Brain microvascular endothelial cell (primary cell): ENCODE results near the gene PDIA2.

Experiments
- DNase-seq: peaks from one replicate; pipeline ENCODE4 v3.0.0-alpha.2; 2020
- H3K27ac ChIP-seq: fragments of 250-450 bp; sonication (Bioruptor Pico); 2 replicates; pipeline ENCODE4 v1.5.1; 2020; ENCODE audit warnings: mild to moderate bottlenecking, moderate library complexity
- H3K27me3 ChIP-seq: fragments of 250-450 bp; sonication (Bioruptor Pico); replicated peaks from 2 replicates; pipeline ENCODE4 v1.5.1; 2020; ENCODE audit warnings: mild to moderate bottlenecking
- H3K36me3 ChIP-seq: fragments of 250-450 bp; sonication (Bioruptor Pico); replicated peaks from 2 replicates; pipeline ENCODE4 v1.5.1; 2020; ENCODE audit warnings: mild to moderate bottlenecking
- H3K4me3 ChIP-seq: 2 replicates; pipeline ENCODE4 v1.5.1; 2011; ENCODE audit warnings: low read depth, mild to moderate bottlenecking, control low read depth, low read length, moderate library complexity
- in situ Hi-C: cut with HindIII; loops from 2 replicates; pipeline ENCODE4 v1.10.0; 2017; ENCODE audit warnings: low sequenced_read_pairs, low pct_ligation_motif_present
- TF ChIP-seq, protein P1 (sequence below): IDR thresholded peaks from 2 replicates; pipeline ENCODE4 v1.5.1; 2011; ENCODE audit warnings: low read depth, mild to moderate bottlenecking, moderate library complexity, low read length, control low read depth, inconsistent platforms; ENCODE audit errors: missing control alignments

PDIA2 gene, protein sequence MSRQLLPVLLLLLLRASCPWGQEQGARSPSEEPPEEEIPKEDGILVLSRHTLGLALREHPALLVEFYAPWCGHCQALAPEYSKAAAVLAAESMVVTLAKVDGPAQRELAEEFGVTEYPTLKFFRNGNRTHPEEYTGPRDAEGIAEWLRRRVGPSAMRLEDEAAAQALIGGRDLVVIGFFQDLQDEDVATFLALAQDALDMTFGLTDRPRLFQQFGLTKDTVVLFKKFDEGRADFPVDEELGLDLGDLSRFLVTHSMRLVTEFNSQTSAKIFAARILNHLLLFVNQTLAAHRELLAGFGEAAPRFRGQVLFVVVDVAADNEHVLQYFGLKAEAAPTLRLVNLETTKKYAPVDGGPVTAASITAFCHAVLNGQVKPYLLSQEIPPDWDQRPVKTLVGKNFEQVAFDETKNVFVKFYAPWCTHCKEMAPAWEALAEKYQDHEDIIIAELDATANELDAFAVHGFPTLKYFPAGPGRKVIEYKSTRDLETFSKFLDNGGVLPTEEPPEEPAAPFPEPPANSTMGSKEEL

GRCh38 chr16:283033-283805 lies at the start of gene PDIA2:
TSS of gene PDIA2 (plus strand) at chr16:283164. CDS start at chr16:283170, 6 bp downstream.
- Histone ChIP-seq H3K27ac (no peak within 1 kb of the TSS), H3K27me3 (peaks cover 13% of the 10 kb centered on the region), H3K36me3 (peaks cover 10% of the 10 kb centered on the region), H3K4me3 (no peak within 1 kb of the TSS)
- in situ Hi-C loops = no loop called here
- TF ChIP-seq, protein P1, sequence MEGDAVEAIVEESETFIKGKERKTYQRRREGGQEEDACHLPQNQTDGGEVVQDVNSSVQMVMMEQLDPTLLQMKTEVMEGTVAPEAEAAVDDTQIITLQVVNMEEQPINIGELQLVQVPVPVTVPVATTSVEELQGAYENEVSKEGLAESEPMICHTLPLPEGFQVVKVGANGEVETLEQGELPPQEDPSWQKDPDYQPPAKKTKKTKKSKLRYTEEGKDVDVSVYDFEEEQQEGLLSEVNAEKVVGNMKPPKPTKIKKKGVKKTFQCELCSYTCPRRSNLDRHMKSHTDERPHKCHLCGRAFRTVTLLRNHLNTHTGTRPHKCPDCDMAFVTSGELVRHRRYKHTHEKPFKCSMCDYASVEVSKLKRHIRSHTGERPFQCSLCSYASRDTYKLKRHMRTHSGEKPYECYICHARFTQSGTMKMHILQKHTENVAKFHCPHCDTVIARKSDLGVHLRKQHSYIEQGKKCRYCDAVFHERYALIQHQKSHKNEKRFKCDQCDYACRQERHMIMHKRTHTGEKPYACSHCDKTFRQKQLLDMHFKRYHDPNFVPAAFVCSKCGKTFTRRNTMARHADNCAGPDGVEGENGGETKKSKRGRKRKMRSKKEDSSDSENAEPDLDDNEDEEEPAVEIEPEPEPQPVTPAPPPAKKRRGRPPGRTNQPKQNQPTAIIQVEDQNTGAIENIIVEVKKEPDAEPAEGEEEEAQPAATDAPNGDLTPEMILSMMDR = no peak
- DNase-seq = no peak

- peak; percentile 81 for DNase-seq
- TF ChIP-seq, protein P1 = peak; percentile 55
- Histone ChIP-seq H3K4me3 (peak within 1 kb of the TSS; percentile 90), H3K27ac (peak within 1 kb of the TSS; percentile 98), H3K36me3 (no peaks in the 10 kb centered on the region), H3K27me3 (no peaks in the 10 kb centered on the region)
- in situ Hi-C loops = no loop called here
Measured at GRCh38 chr16:234468-235305, 48.3 kb upstream of the PDIA2 start, which contains the start of gene FAM234A. TSS of gene FAM234A (plus strand) at chr16:234821. CDS start at chr16:254414, 19,593 bp downstream.

DNA sequence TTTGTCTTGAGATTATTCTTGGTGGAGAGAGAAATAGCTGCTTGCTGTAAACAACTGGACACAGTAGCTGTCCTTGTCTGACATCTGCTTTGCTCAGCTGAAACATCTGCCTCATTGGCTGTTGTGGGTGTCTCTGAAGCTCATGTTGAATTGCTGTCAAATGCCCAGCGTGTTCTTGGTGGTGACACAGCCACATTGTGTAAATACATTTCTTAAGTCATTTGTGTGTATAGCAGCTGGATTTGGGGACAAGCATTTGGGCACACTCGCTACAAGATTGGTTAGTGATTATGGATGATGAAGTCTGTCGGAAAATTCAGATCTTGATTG lies 43.1 kb upstream of the PDIA2 start:
- Histone ChIP-seq H3K27ac (no peak overlapping the region), H3K4me3 (no peak overlapping the region), H3K36me3 (no peaks in the 10 kb centered on the region), H3K27me3 (no peaks in the 10 kb centered on the region)
- TF ChIP-seq, protein P1 = no peak
- in situ Hi-C loops = no loop called here
- DNase-seq = no peak

DNA sequence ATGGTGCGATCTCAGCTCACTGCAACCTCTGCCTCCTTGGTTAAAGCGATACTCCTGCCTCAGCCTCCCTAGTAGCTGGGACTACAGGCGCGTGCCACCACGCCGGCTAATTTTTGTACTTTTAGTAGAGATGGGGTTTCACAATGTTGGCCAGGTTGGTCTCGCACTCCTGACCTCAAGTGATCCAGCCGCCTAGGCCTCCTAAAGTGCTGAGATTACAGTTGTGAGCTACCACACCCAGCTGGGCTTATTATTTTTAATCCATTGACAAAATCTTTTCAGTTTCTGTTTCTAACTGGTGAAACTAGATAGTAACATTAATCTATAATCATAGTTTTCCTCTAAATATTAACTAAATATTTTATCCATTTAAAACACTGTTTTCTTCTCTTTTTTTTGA lies 42.4 kb upstream of the PDIA2 start:
- in situ Hi-C loops = no loop called here
- TF ChIP-seq, protein P1 = no peak

DNA sequence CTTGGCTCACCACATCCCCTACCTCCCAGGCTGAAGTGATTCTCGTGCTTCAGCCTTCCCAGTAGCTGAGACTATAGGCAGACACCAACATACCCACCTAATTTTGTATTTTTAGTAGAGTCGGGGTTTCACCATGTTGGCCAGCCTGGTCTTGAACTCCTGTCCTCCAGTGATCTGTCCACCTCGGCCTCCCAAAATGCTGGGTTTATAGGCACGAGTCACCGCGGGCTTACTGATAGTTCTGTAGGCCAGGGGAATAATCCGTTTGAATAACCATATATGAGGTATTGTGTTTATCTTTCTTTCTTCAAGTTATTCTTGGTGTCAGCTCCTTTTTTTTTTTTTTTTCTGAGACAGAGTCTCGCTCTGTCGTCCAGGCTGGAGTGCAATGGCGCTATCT lies 40.7 kb upstream of the PDIA2 start:
- H3K27me3 ChIP-seq = no peaks in the 10 kb centered on the region
- TF ChIP-seq, protein P1 = no peak
- no peaks in the 10 kb centered on the region for H3K36me3 ChIP-seq
- in situ Hi-C loops = no loop called here
- no peak overlapping the region for H3K4me3 ChIP-seq
- DNase-seq = no peak
- H3K27ac ChIP-seq = no peak overlapping the region

More for the DNA sequence above, 42.4 kb upstream of the PDIA2 start:
- no peaks in the 10 kb centered on the region for H3K27me3 ChIP-seq
- H3K36me3 ChIP-seq = no peaks in the 10 kb centered on the region
- H3K27ac ChIP-seq = no peak overlapping the region
- H3K4me3 ChIP-seq = no peak overlapping the region
- no peak for DNase-seq
